Mononuclear cell (primary cell): ENCODE results near the gene GAS7. TPM values are rescaled to one million over a fixed set of nuclear protein-coding genes. Genes with fewer than 3 reads are reported as not detected.

Experiments used
- H3K27me3 ChIP-seq: 2 replicates; pipeline ENCODE4 v1.6.0; 2011; ENCODE audit warnings: low read length, control low read depth; ENCODE audit not compliant: insufficient read depth
- H3K4me1 ChIP-seq: 2 replicates; pipeline ENCODE4 v1.5.1; 2011; ENCODE audit warnings: mild to moderate bottlenecking, low read length, control low read depth; ENCODE audit not compliant: insufficient read depth
- H3K4me3 ChIP-seq: 2 replicates; pipeline ENCODE4 v1.5.1; 2011; ENCODE audit warnings: mild to moderate bottlenecking, low read length, moderate library complexity
- H3K9me3 ChIP-seq: 2 replicates; pipeline ENCODE4 v1.5.1; 2011; ENCODE audit warnings: low read depth, mild to moderate bottlenecking, control low read depth, low read length
- total RNA-seq: library from RNA; depleted of rRNA; stranded (reverse); fragments of >200 nt; gene quantifications from one replicate; pipeline ENCODE4 v1.2.3, GENCODE V29; 2012

GAS7 gene
- total RNA-seq, 1 donor: 38.4 TPM

DNA sequence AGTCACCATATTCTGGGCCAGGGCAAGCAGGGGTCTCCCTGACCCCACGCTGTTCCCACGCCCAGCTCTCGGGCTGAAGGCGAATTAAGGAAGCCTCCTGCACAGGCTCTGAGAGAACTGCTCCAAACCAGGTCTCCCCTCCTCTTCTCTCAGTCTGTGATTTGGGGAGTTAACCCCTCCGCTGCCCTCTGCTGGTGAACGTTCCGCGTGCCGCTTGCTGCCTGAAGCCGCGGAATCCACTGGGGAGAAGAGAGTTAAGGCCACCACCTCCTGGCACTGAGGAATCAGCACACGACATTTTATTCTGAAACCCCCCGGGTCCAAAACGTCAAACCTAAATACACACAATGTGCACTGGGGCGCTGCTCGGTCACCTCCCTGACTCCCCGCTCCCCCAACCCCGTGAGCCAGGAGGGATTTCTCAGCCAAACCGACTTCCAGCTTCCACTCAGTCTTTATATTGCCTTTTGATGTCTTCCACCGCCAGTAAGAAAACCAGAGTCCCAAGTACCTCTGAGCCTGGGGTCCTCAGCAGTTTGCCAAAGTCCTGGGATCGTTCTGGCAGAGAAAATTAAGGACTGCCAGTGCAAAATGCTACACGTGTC lies 238.9 kb downstream of the GAS7 start:
- Histone ChIP-seq H3K4me3 (no peak overlapping the region), H3K27me3 (no peaks in the 10 kb centered on the region), H3K9me3 (no peaks in the 10 kb centered on the region), H3K4me1 (peaks cover 4% of the 10 kb centered on the region)

DNA sequence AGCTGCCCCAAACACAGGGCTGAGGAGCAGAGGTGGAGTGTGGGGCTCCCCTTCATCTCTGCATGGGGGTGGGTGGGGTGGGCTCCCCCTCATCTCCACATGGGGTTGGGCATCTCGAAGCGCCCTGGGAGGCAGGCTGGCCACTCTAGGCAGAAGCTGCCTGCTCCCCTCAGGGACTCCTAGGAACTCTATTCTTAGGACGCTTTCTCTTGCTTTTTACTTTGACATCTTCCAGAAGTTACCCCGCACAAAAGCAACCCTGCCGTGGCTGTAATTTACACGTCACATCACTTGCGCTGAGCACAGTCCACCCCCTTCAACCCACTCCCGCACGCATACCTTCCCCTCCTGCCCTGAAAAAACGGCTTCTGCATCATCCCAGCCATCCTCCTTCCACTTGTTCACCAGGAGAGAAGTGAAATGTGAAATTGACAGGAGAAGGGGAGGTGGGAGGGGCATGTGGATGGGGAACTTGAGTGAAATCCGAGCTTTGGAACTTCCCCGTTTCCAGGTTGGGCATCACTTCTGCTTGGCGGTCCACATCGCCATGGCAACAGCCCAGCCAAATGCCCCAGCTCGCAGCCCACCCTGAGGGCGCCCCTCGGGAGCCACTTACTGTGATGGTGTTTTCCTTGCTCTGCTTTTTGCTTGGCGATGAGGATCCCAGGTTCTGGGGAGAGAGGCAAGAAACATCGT lies 239.7 kb downstream of the GAS7 start:
- H3K4me3 ChIP-seq: no peak overlapping the region
- H3K4me1 ChIP-seq: peaks cover 4% of the 10 kb centered on the region

GRCh38 chr17:9957244-9957643 lies 241.2 kb downstream of the GAS7 start:
- H3K4me3 ChIP-seq: no peak overlapping the region
- peaks cover 4% of the 10 kb centered on the region for H3K4me1 ChIP-seq
- H3K27me3 ChIP-seq: no peaks in the 10 kb centered on the region
- no peaks in the 10 kb centered on the region for H3K9me3 ChIP-seq

More for the DNA sequence above, 239.7 kb downstream of the GAS7 start:
- Histone ChIP-seq H3K27me3 (no peaks in the 10 kb centered on the region), H3K9me3 (no peaks in the 10 kb centered on the region)

DNA sequence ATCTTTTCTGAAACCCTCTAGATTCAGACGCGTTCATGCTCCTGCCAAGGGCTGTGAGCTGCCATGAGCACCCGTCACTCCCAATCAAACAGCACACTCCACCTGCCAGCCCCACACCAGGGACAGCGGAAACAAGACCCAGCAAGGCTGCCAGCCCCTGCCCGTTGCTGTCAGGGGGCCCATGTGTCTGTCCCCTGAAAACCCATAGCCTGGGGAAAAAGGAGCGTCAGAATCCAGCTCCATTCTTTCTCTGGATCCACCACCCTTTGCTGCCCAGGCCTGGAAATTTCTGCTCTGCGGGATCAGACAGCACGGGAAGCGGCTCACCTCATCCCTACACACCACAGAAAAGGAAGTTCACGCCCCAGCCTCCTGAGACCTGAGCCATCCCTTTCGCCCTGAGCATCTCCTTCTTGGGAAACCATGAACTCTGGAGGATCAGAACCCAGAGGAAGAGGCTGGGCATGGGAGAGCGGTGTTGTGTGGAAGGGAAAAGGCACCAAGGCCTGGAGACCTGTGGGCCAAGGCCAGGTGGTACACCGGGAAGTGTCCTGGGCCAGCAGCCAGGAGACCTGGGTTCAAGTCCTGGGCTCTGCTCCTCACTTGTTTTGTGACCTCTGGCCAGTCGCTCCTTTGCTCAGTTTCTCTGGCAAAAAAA lies 241.8 kb downstream of the GAS7 start:
- no peaks in the 10 kb centered on the region for H3K27me3 ChIP-seq
- H3K4me1 ChIP-seq: peaks cover 4% of the 10 kb centered on the region
- H3K9me3 ChIP-seq: no peaks in the 10 kb centered on the region
- H3K4me3 ChIP-seq: no peak overlapping the region

- H3K9me3 ChIP-seq: no peaks in the 10 kb centered on the region
- H3K27me3 ChIP-seq: no peaks in the 10 kb centered on the region
- H3K4me3 ChIP-seq: no peak overlapping the region
- H3K4me1 ChIP-seq: no peaks in the 10 kb centered on the region
Measured at GRCh38 chr17:9953492-9953891, 244.9 kb downstream of the GAS7 start.

DNA sequence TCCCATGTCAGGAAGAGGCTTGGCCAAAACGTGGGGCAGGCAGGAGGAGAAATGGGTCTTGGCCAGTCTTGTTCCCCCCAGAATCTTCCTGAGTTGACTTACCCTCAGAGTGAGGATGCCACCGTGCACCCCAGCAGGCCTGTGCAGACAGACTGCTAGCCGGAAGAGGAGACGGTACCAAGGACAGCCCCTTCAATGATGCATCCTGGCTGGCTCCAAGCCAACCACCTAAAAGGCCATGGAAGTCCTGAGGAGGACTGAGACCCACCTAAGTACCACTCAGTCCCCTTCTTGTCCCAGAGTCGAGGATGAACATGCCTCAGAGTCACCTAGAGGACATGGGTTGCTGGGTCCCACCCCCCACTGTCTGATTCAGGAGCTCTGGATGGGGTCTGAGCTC lies 246.6 kb downstream of the GAS7 start:
- Histone ChIP-seq H3K27me3 (no peaks in the 10 kb centered on the region), H3K4me1 (no peaks in the 10 kb centered on the region), H3K9me3 (no peaks in the 10 kb centered on the region), H3K4me3 (no peak overlapping the region)

GRCh38 chr17:9948928-9949327 lies 249.5 kb downstream of the GAS7 start:
- Histone ChIP-seq H3K4me1 (no peaks in the 10 kb centered on the region), H3K27me3 (no peaks in the 10 kb centered on the region), H3K4me3 (no peak overlapping the region), H3K9me3 (no peaks in the 10 kb centered on the region)

- Histone ChIP-seq H3K9me3 (no peaks in the 10 kb centered on the region), H3K4me1 (no peaks in the 10 kb centered on the region), H3K4me3 (no peak overlapping the region), H3K27me3 (no peaks in the 10 kb centered on the region)
Measured at GRCh38 chr17:9944704-9945103, 253.7 kb downstream of the GAS7 start.

GRCh38 chr17:9943343-9943742 lies 255.1 kb downstream of the GAS7 start:
- Histone ChIP-seq H3K4me3 (no peak overlapping the region), H3K9me3 (no peaks in the 10 kb centered on the region), H3K4me1 (no peaks in the 10 kb centered on the region), H3K27me3 (no peaks in the 10 kb centered on the region)

DNA sequence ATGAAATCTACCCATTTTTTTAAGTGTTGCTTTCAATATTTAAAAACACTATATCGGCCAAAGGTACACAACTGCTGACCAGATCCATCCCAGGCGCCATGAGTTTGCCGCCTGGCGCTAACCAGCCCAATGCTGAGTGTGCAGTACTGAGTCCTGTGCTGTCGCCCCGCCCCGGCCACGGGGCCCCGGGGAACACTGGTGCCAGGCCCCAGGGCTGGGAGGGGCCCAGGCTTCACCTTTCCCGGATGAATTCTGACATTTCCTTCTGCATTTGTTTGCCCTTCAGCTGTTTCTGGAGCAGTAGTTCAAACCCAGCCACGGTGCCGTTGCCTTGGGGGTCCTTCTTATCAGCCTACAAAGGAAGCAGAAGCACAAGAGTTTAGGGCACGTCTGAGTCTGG lies 255.5 kb downstream of the GAS7 start:
- H3K9me3 ChIP-seq: no peaks in the 10 kb centered on the region
- no peaks in the 10 kb centered on the region for H3K27me3 ChIP-seq
- no peaks in the 10 kb centered on the region for H3K4me1 ChIP-seq
- no peak overlapping the region for H3K4me3 ChIP-seq

DNA sequence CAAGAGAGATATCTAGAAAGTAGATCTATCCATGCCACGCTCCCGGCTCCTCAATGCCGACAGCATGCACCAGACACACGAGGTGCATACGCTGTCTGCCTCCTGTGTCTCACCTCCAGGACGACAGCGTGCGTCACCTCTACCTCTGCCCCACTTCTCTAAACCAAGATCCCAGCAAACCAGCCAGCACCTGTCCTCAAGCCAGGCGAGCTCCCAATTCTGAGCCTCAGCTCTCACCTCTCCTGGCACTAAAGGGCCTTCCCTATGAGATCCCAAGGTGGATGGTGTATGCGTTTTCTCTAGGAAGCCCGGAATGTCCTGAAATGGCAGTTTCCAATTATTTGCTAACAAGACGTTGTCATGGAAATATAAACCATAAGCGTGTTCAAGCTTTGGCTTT lies 257.1 kb downstream of the GAS7 start:
- H3K4me3 ChIP-seq: no peak overlapping the region
- no peaks in the 10 kb centered on the region for H3K9me3 ChIP-seq
- no peaks in the 10 kb centered on the region for H3K27me3 ChIP-seq
- H3K4me1 ChIP-seq: no peaks in the 10 kb centered on the region

GRCh38 chr17:9940841-9941240 lies 257.6 kb downstream of the GAS7 start:
- H3K27me3 ChIP-seq: no peaks in the 10 kb centered on the region
- H3K4me1 ChIP-seq: no peaks in the 10 kb centered on the region
- no peaks in the 10 kb centered on the region for H3K9me3 ChIP-seq
- H3K4me3 ChIP-seq: no peak overlapping the region

DNA sequence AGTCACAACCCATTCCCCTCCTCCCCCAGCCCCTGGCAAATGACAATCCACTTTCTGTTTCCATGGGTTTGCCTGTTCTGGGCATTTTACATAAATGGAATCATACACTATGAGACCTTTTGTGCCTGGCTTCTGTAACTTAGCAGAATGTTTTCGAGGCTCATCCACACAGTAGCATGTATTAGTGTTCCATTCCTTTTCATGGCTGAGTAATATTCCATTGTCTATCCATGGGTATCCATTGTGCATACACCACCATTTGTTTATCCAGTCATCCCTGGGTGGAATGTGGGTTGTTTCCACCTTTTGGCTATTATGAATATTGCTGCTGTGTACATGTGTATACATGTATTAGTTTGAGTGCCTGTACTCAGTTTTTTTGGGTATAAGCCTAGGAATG lies 259.6 kb downstream of the GAS7 start:
- Histone ChIP-seq H3K9me3 (no peaks in the 10 kb centered on the region), H3K4me1 (no peaks in the 10 kb centered on the region), H3K4me3 (no peak overlapping the region), H3K27me3 (no peaks in the 10 kb centered on the region)

GRCh38 chr17:9937901-9938300 lies 260.5 kb downstream of the GAS7 start:
- no peaks in the 10 kb centered on the region for H3K4me1 ChIP-seq
- H3K4me3 ChIP-seq: no peak overlapping the region
- H3K27me3 ChIP-seq: no peaks in the 10 kb centered on the region
- H3K9me3 ChIP-seq: no peaks in the 10 kb centered on the region

- Histone ChIP-seq H3K4me3 (no peak overlapping the region), H3K9me3 (no peaks in the 10 kb centered on the region), H3K27me3 (no peaks in the 10 kb centered on the region), H3K4me1 (no peaks in the 10 kb centered on the region)
Measured at GRCh38 chr17:9937241-9937761, 261.1 kb downstream of the GAS7 start.
